ENCODE measurements around the gene FNTB.
"Not testable (repeated sequence)": the region's sequence is repeated elsewhere in the genome, so short reads cannot be mapped to it uniquely, and the experiment has no call there.

FNTB gene

DNA sequence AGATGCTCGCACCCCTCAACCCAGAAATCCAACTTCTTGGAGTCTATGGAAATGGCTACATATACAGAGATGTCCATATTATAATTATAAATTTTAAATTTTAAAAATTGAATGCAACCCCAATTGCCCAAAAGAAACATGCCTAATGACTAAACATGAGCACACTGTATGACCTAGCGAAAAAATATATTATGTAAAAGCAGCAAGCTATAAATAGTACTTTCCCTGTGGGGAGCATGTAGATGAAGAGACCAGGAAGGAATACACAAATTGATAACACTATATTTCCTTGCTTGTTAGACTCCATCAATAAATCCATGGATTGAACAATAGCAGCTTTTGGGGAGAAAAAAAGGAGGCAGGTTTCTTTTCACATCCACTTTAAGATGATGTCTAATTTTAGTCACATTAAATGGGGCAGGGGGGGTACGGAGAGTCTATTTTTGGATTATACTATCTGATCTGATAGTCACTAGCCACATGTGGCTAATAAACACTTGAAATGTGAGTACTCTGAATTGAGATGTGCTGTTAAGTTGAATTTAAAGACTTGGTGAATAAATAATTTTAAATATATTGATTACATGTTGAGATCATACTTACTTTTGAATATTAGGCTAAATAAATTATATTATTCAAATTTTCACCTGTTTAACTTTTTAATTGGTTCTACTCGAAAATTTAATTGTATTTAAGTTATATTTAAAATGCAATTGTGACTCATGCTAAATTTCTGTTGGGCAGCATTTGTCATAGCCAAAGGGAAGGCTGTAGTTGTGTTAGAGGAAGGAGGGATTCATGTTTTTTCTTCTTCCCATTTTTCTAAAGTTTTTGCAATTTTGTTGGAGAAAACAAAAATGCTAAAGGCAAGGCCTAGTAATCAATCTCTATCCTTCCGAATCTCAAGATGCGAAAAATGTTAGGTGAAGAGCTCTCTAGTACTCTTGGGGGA is 98.1 kb downstream of the FNTB start:
- DNase-seq (ENCODE audit: low read depth): no peak

DNA sequence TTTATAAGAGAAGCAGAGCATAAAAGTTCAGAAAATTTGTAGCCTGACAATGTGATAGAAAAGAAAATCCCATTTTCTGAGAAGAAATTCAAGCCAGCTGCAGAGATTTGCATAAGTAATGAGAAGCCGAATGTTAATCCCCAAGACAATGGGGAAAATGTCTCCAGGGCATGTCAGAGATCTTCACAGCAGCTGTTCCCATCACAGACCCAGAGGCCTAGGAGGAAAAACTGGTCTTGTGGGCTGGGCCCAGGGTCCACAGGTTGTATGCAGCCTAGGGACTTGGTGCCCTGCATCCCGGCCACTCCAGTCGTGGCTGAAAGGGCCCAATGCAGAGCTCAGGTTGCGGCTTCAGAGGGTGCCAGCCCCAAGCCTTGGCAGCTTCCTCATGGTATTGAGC is 100.0 kb downstream of the FNTB start:
- DNase-seq (ENCODE audit: low read depth): not testable (repeated sequence)

DNA sequence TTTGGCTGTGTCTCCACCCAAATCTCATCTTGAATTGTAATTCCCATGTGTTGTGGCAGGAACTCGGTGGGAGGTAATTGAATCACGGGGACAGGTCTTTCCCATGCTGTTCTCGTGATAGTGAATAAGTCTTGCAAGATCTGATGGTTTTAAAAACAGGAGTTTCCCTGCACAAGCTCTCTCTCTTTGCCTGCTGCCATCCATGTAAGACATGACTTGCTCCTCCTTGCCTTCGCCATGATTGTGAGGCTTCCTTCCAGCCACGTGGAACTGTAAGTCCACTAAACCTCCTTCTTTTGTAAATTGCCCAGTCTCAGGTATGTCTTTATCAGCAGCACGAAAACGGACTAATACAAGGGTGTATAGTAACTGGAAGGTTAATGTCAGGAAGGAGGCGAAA is 101.1 kb downstream of the FNTB start:
- not testable (repeated sequence) for DNase-seq (ENCODE audit: low read depth)

DNA sequence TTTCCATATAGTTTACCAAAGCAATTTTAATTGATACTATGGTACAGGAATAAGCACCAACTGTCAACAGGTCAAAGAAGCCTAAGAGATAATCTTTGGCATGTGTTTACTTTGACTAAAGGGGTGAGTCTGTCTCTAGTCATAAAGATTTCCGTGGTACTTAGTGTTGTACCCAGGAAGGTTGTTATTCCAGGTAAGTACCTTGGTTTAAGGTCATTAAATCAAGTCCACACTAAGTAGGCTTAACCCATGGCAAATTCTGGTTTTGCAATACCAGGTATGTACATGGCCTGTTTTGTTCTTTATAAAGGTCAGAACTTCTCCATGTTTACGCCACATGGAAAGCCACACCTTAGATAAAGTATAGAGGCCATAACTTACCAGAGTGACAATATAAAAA is 105.7 kb downstream of the FNTB start:
- no peak for DNase-seq (ENCODE audit: low read depth)

DNA sequence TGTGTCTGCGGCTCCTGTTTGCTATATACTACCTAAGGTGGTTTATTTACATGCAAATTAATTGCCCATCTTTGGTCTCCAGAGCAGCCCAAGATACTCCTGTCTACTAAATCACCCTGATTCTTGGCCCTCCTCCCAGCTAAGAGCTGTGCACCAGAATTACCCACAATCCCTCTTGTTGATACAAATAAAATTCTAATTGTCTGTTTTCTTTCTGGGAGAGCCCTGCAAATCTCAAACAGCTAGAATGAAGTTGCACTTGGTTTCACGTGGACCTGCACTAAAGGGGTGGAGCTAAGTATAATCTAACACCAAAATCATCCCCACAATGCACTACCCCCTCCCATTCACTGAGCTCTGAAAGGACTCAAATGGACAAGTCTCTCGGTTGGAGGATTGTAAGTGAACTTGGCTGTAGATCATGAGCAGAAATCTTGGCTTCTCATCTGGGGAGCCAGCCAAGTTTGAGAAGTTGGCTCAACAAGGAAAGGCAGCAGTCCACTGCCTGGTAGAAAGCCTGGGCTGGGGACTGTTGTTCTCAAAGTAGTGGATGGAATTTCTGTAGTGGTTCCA is 109.0 kb downstream of the FNTB start:
- DNase-seq (ENCODE audit: low read depth): no peak

DNA sequence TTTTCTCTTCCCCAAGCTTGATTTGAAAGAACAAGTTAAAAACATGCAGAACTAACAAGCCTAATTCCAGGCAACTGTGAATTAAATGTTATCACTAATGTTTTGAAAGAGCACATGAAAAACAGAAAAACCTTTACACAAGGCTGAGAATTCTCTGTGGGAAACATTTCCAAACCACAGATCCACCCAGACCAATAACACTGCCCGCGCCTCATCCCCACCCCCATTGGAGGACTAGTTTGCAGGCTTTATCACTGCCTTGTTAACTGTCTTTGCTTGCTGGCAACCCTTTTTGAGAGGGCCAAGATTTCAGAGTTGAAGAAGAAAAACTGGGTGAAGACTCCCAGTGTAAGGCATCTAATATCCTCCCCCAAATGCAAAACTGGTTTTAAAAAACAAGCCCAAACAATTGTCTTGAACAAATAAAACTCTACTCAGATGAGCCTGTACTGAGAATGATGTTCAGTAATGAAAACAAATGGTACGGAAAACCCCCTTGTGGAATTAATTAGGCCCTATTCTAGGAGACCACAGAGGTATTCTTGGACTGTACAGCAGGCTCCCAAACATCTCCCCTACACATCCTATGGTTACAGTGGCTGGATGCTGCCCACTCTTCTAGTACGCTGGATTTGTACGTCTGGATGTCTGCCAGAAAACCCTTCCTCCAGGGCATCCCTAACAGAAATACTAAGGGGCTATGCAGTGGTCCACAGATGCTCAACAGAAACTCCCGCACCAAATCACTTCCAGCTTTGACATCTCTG is 109.8 kb downstream of the FNTB start:
- no peak for DNase-seq (ENCODE audit: low read depth)

DNA sequence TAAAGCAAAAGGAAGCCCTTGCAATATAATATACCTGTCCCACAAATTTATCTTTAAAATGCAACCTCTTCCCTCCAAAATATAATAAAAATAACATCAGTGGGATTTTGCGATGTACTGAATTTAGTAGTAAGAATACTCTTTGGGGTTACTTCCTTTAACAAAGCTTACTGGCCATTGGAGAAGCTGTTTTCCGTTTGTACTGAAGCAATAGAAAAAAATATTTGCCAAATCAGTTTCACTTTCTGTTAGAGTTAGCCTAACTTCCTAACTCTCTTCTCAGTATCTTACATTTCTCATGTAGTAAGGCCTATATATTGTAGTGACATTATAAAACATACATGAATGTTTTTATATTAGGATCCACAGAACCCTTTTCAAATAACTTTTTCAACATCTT is 111.9 kb downstream of the FNTB start:
- no peak for DNase-seq (ENCODE audit: low read depth)

DNA sequence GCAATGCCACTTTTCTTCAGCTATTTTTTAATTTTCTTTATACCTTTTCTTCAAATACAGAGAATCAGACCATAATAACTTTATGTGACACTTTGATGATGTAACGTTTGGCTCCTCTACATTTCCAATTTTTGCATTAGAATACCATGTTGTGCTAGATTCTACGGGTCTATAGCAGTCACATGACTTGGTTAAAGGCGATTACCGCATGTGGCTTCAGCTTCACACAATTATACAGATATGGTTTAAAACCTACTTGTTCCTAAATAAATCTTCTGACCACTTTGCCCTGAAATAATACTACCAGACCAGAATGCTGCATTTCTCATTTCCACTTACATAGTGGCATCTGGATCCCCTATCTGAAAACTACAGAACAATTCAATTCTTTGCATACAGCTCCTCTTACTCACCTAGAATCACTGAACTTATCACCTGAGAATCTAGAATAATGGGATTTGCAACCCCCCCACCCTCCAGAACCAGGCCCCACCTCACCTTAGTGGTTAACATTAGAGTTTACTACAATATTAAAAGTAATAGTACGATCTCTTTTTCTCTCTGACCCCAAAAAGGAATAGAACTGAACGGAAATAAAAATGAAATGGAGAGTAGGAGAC is 114.3 kb downstream of the FNTB start:
- no peak for DNase-seq (ENCODE audit: low read depth)

DNA sequence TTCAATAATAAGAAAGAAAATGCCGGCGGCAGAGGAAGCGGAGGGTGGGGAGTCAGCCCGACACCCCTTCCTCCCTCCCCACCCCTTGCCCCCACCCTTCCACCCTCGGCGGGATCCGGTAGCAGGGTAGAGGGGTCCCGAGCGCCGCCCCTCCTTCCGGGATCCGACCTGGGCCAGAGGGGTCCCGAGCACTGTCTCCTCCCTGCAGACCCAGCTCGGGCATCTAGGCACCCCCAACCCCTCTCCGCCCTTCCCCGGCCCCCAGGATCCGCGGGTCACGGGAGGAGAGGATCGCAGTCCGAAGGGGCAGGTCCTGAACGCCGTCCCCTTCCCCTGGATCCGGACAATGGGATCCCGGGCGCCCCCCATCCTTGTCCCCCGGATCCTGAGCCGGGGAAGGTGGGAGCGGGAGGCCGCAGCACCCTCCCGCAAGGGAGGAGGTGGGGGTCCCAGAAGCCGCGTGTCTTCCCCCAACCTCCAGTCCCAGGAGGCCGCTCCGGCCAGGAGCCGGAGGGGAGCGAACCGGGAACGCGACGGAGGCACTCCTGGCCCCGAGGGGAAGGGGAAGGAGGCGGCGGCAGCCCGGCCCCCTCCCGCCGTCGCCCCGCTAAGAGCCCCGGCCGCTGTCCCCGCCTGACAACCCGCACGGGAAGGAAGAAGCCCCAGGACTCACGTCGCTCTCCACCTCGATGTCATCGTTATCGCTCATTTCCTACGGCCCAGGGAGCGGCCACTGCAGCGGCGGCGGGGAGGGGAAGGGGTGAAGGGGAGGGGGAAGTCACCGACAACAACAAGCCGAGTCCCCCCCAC is 115.1 kb downstream of the FNTB start:
- DNase-seq (ENCODE audit: low read depth): peak; percentile 19

DNA sequence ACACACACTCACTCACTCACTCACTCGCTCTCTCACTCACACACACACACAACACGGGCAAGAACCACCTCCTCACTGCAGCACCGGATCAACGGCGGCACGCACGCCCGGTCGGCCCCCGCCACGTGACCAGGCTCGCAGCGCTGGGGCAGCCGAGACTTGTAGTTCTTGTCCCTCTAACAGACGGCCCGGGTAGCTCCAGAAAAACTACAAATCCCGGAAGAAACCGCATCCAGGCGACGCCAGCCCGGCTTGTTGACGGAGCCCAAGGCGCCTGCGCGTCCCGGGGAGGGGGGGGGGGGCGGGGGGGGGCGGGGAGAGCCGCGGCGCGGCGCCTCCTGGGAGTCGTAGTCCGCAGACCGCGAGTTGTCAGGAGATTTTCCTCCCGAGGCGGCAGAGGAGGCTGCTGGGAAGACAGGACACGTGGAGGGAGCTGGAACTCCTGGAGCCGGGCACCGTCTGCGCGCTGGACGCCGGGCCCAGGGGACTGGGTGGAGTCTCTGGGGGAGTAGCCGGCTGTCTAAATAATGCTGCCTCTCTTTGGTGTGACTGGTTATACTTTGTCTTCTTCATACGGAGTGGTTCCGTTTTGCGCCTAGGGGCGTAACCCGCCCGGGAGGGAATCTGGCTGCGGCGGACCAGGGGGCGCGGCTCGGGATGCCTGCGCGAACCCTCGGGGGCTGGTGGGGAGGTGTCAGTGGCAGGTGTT is 115.9 kb downstream of the FNTB start, which contains the start of gene MAX:
TSS of gene MAX (minus strand) at position 77 of the 709 bp plus-strand sequence. CDS start 178 bp downstream, outside the sequence.
- peak; percentile 98 for DNase-seq (ENCODE audit: low read depth)

DNA sequence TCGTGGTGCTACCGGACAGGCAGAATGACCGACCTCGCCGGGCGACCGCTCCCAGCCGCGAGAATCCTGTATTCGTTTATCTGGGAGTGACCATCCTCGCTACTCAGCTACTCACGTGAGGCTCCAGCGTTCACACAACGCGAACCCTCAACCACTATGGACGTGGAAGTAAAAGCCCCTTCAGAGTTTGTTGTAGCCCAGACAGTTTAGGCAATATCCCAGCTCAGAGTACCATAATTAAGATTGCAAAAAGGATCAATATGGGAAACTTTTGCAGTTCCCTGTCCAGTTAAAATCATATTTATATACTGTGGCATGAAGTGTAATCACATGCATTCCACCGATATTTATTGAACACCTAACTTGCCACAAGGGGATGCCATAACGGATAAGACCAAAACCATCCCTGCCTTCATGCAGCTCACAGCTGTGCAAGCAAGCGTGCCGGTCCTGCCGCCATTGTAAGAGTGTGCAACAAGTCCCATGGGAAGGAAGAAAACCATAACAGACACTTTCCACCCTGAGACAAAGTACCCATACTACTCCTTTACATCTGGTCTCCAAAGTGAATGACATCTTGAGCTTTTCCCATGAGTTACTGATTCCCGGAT is 116.6 kb downstream of the FNTB start:
- no peak for DNase-seq (ENCODE audit: low read depth)

DNA sequence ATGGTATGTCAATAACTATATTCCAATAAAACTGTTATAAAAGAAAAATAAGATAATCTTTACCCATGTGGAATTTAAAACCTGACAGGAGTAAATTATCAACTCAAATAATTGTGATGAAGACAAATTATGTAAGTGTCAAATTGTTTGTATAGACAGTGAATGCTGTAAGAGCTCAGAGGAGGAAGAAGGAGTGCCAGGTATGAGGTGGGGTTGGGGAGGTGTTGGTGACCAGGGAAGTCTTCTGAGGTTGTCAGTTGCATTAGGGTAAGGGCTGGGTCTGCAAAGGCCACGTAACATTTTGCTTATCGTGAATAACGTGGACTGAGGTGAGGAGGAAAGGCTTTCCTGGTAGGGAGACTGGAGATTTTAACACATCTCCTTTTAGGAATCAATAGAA is 118.1 kb downstream of the FNTB start:
- DNase-seq (ENCODE audit: low read depth): no peak

DNA sequence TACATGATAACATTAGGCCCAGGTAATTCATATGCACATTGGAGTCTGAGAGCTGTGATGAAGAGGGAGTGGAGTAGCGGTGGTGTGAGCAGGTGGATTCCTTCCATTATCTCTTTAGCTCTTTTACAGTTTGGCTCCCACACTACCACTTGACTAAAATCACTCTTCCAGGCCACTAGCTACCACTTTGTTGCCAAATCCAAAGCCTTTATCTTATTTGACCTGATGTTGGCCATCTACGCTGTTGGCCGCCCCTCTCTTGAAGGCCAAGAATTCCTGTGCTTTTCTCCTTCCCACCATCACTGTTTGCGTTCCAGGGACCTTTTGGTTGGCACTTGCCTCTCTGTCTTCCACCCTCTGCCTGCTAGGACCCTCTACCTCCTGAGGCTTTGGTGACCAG is 119.6 kb downstream of the FNTB start:
- no peak for DNase-seq (ENCODE audit: low read depth)

DNA sequence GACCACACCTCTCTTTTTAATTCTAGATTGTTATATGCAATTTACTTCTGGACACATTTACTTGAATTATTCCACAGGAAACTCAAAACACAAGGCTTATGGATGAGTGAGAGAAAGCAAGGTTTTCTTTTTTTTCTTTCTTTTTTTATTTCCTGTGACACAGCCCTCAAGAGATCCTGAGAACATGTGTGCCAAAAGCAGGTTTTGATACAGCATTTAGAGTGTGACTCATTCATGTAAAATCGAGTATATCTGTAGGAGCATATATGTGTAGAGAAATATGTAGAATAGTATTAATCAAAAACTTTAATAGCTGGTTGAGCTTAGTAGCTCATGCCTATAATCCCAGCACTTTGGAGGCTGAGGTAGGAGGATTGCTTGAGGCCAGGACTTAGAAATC is 120.0 kb downstream of the FNTB start:
- no peak for DNase-seq (ENCODE audit: low read depth)

DNA sequence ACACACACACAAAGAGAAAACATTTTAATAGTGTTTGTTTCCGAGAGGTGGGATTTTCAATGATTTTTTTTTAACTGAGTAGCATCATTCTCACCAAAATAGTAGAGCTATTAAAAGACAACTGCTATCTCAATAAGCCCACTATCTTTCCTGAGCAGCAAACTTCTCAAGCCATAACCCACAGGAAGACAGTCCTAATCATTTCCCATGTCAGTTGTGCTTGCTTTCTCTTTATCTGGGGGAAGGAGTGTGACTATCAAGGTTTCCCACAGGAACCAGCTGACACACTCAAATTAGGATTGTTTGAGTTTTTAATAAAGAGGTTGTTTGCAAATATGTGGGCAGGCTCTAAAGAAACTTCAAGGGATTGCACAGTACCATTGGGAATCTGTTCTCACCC is 120.5 kb downstream of the FNTB start:
- DNase-seq (ENCODE audit: low read depth): no peak

DNA sequence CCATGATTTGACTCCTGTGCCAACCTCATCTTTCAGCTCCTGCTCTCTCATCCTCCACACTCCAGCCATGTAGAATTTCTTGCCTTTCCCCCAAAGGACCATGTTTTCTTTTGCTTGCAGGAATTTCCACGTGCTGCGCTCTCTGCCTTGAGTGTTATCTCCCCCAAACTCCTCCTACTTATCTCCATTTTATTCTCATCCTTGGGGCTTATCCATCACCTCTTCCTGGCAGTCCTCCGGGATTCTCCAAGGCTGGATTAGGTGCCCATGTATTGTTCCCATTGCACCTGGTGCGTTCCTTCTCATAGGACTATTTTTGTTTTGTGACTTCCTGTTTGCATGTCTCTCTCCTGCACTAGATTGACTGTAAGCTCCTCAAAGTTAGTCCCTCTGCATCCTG is 122.7 kb downstream of the FNTB start:
- DNase-seq (ENCODE audit: low read depth): no peak

DNA sequence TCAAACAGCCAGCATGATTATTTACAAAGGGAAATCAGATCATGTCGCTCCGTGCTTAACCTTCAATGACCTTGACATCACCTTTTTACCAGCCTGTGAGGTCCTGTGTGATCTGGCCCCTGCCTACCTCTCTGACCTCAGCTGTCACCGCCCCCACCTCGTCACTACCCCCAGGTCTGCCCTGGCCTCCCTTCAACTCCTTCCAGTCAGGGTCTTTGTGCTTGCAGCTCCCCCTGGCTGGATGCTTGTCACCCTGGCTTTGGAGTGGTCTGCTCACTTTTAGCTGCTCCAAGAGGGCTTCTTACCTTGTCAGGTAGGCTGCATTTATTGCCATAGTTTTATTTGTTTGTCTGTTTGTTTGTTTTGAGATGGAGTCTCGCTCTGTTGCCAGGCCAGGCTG is 123.8 kb downstream of the FNTB start:
- DNase-seq (ENCODE audit: low read depth): no peak

All from activated T-cell treated with anti-CD3 and anti-CD28 coated beads for 24 hours (primary cell).